Loucy (cell line): ENCODE results near the gene NPEPL1.
"Not testable (repeated sequence)": the region's sequence is repeated elsewhere in the genome, so short reads cannot be mapped to it uniquely, and the experiment has no call there.

Experiments used
- H2AFZ ChIP-seq: fragments of 200-600 bp; sonication (generic); 2 replicates; pipeline ENCODE4 v1.6.0; 2016; ENCODE audit warnings: antibody characterized with exemption, mild to moderate bottlenecking, low read length, moderate library complexity
- H3F3A ChIP-seq: fragments of 200-600 bp; 2 replicates; pipeline ENCODE4 v1.6.0; 2016; ENCODE audit warnings: antibody characterized with exemption, low read depth, mild to moderate bottlenecking
- H3K27me3 ChIP-seq: fragments of 200-600 bp; sonication (generic); 2 replicates; pipeline ENCODE4 v1.6.1; 2014; ENCODE audit warnings: low read length, mild to moderate bottlenecking; ENCODE audit not compliant: insufficient read depth, poor library complexity, severe bottlenecking
- H3K36me3 ChIP-seq: fragments of 200-600 bp; sonication (generic); 2 replicates; pipeline ENCODE4 v1.6.1; 2016; ENCODE audit warnings: low read length; ENCODE audit not compliant: insufficient read depth
- H3K4me1 ChIP-seq: fragments of 200-600 bp; sonication (generic); 2 replicates; pipeline ENCODE4 v1.5.1; 2014; ENCODE audit warnings: low read length, mild to moderate bottlenecking; ENCODE audit not compliant: insufficient read depth, poor library complexity, severe bottlenecking
- H3K4me2 ChIP-seq: fragments of 200-600 bp; sonication (generic); 2 replicates; pipeline ENCODE4 v1.6.0; 2014; ENCODE audit warnings: antibody characterized with exemption, low read length, low read depth, mild to moderate bottlenecking; ENCODE audit not compliant: poor library complexity, severe bottlenecking
- H3K4me3 ChIP-seq: fragments of 200-600 bp; sonication (generic); 2 replicates; pipeline ENCODE4 v1.5.1; 2014; ENCODE audit warnings: low read length, mild to moderate bottlenecking, mixed read lengths; ENCODE audit not compliant: poor library complexity, severe bottlenecking
- H3K79me2 ChIP-seq: fragments of 200-600 bp; sonication (generic); 2 replicates; pipeline ENCODE4 v1.6.1; 2014; ENCODE audit warnings: low read length; ENCODE audit not compliant: insufficient read depth
- H3K9ac ChIP-seq: fragments of 200-600 bp; sonication (generic); 2 replicates; pipeline ENCODE4 v1.6.0; 2014; ENCODE audit warnings: mild to moderate bottlenecking, low read depth, low read length, moderate library complexity; ENCODE audit not compliant: poor library complexity, severe bottlenecking
- H3K9me2 ChIP-seq: fragments of 200-600 bp; sonication (generic); replicated peaks from 2 replicates; pipeline ENCODE4 v1.6.1; 2016; ENCODE audit warnings: low read depth, low read length, mixed read lengths
- H3K9me3 ChIP-seq: fragments of 200-600 bp; sonication (generic); 2 replicates; pipeline ENCODE4 v1.6.1; 2014; ENCODE audit warnings: mild to moderate bottlenecking, antibody characterized with exemption, low read length, low read depth; ENCODE audit not compliant: insufficient read depth
- H4K20me1 ChIP-seq: fragments of 200-600 bp; sonication (generic); 2 replicates; pipeline ENCODE4 v1.6.0; 2014; ENCODE audit warnings: antibody characterized with exemption, low read length, mild to moderate bottlenecking; ENCODE audit not compliant: insufficient read depth, poor library complexity, severe bottlenecking
- EZH2phosphoT487 ChIP-seq: fragments of 200-600 bp; IDR thresholded peaks from 2 replicates; pipeline ENCODE4 v1.6.1; 2018; ENCODE audit warnings: antibody characterized with exemption, mild to moderate bottlenecking, moderate library complexity, borderline replicate concordance
- TF ChIP-seq, protein P1 (sequence below): fragments of 200-600 bp; sonication (generic); conservative IDR thresholded peaks from 2 replicates; pipeline ENCODE4 v1.5.1; 2014; ENCODE audit warnings: mild to moderate bottlenecking, antibody characterized with exemption, low read length

Gene NPEPL1

DNA sequence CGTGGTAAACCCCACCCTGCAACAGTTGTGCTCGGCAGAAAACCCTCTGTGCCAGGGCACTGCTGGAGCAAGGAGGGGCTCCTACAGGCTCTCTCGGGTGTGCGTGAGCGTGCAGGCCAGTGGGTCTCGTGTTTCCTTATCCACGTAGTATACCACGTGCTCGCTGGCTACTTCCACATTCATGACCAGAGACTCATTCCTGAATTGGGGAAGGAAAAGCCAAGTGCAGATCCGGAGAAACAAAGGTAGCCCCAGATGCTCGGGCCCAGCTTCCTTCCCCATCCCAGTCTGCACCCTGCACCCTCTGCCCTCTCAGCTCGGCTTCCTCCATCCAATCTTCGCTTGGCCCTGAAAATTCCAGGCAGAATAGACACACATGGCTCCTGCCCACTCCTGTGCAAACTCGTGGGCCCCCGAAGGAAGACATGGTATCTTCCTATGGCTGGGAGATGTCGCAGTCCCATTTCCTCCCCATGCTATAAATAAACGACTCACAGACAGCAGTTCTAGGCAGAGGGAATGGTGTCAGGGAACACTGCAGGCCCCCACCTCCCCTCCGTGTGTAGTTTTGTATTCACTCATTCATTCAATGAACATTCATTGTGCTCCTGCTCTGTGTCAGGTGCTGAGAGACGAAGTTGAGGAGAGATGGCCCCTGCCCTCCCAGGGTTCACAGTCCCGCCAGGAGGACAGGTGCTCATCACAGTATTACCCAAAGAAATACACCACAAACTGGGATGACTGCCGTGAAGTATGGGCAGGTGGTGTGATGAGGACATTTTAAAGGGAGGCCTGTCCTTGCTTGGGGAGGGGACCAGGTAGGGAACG, 29.6 kb downstream of the NPEPL1 start:
- H3K27me3 ChIP-seq: no peaks in the 10 kb centered on the region
- no peak for TF ChIP-seq EZH2phosphoT487
- TF ChIP-seq, protein P1, sequence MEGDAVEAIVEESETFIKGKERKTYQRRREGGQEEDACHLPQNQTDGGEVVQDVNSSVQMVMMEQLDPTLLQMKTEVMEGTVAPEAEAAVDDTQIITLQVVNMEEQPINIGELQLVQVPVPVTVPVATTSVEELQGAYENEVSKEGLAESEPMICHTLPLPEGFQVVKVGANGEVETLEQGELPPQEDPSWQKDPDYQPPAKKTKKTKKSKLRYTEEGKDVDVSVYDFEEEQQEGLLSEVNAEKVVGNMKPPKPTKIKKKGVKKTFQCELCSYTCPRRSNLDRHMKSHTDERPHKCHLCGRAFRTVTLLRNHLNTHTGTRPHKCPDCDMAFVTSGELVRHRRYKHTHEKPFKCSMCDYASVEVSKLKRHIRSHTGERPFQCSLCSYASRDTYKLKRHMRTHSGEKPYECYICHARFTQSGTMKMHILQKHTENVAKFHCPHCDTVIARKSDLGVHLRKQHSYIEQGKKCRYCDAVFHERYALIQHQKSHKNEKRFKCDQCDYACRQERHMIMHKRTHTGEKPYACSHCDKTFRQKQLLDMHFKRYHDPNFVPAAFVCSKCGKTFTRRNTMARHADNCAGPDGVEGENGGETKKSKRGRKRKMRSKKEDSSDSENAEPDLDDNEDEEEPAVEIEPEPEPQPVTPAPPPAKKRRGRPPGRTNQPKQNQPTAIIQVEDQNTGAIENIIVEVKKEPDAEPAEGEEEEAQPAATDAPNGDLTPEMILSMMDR: no peak
- H3F3A ChIP-seq: no peaks in the 10 kb centered on the region
- no peaks in the 10 kb centered on the region for H3K9me3 ChIP-seq
- no peaks in the 10 kb centered on the region for H3K4me1 ChIP-seq
- no peaks in the 10 kb centered on the region for H3K36me3 ChIP-seq
- H3K4me3 ChIP-seq: no peak overlapping the region
- no peak overlapping the region for H2AFZ ChIP-seq
- no peak overlapping the region for H3K9ac ChIP-seq
- no peak overlapping the region for H3K4me2 ChIP-seq
- no peaks in the 10 kb centered on the region for H4K20me1 ChIP-seq
- H3K79me2 ChIP-seq: no peaks in the 10 kb centered on the region
- no peaks in the 10 kb centered on the region for H3K9me2 ChIP-seq

- TF ChIP-seq, protein P1: no peak
- no peak for TF ChIP-seq EZH2phosphoT487
- Histone ChIP-seq H3K36me3 (no peaks in the 10 kb centered on the region), H3K27me3 (no peaks in the 10 kb centered on the region), H3K79me2 (no peaks in the 10 kb centered on the region), H2AFZ (no peak overlapping the region), H3F3A (no peaks in the 10 kb centered on the region), H3K9me3 (no peaks in the 10 kb centered on the region), H3K9ac (no peak overlapping the region), H3K4me3 (no peak overlapping the region), H3K9me2 (no peaks in the 10 kb centered on the region), H3K4me1 (no peaks in the 10 kb centered on the region), H4K20me1 (no peaks in the 10 kb centered on the region), H3K4me2 (no peak overlapping the region)
These were observed 30.5 kb downstream of the NPEPL1 start for GRCh38 chr20:58722877-58723627.

GRCh38 chr20:58723628-58723984, 31.0 kb downstream of the NPEPL1 start:
- no peak for TF ChIP-seq EZH2phosphoT487
- TF ChIP-seq, protein P1: no peak
- no peak overlapping the region for H3K9ac ChIP-seq
- H3K9me3 ChIP-seq: no peaks in the 10 kb centered on the region
- H3F3A ChIP-seq: no peaks in the 10 kb centered on the region
- H3K79me2 ChIP-seq: no peaks in the 10 kb centered on the region
- H3K36me3 ChIP-seq: no peaks in the 10 kb centered on the region
- no peak overlapping the region for H2AFZ ChIP-seq
- no peak overlapping the region for H3K4me3 ChIP-seq
- no peaks in the 10 kb centered on the region for H3K9me2 ChIP-seq
- H3K27me3 ChIP-seq: no peaks in the 10 kb centered on the region
- H3K4me1 ChIP-seq: no peaks in the 10 kb centered on the region
- H3K4me2 ChIP-seq: no peak overlapping the region
- H4K20me1 ChIP-seq: no peaks in the 10 kb centered on the region

DNA sequence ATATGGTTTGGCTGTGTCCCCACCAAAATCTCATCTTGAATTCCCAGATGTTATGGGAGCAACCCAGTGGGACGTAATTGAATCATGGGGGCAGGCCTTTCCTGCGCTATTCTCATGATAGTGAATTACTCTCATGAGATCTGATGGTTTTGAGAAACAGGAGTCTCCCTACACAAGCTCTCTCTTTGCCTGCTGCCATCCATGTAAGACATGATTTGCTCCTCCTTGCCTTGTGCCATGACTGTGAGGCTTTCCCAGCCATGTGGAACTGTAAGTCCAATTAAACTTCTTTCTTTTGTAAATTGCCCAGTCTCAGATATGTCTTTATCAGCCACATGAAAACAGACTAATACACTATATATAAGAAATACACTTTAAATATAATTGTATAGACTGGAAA, 33.6 kb downstream of the NPEPL1 start:
- not testable (repeated sequence) for H3K27me3 ChIP-seq, H3K9ac ChIP-seq, H2AFZ ChIP-seq, H3K9me3 ChIP-seq, H4K20me1 ChIP-seq, H3K79me2 ChIP-seq, H3K9me2 ChIP-seq, H3K4me1 ChIP-seq, H3K4me3 ChIP-seq, H3K36me3 ChIP-seq, H3K4me2 ChIP-seq, H3F3A ChIP-seq
